ENCODE measurements around the gene AQP10. TPM values are rescaled to one million over a fixed set of nuclear protein-coding genes. Genes with fewer than 3 reads are reported as not detected.

AQP10 gene
- total and polyA plus RNA-seq, 9 of the 15 experiments (the other 6 are each of a cell fraction or from before 2014, with no cell fraction given): 0.37 to 9.7 (median 1.9) TPM

GRCh38 chr1:154349121-154349520, 28.2 kb downstream of the AQP10 start:
- no peak for ATAC-seq
- Histone ChIP-seq H3K36me3 (ENCODE audit: control insufficient read depth, insufficient read depth, low read length) (peaks cover 50% of the 10 kb centered on the region; the same call in 2 of the 3 replicates), H3K79me2 (ENCODE audit: control insufficient read depth, insufficient read depth, low read length) (no peaks in the 10 kb centered on the region), H3K9ac (ENCODE audit: insufficient read depth in 1 of 2, low read depth in 2 of 2, low read length in 2 of 2) (peak overlapping the region in 1 of 2 experiments; percentile 75; a peak in 1 of 4 replicates), H3K4me1 (replicated peaks in 1 of 2; ENCODE audit: control insufficient read depth in 2 of 2, insufficient read depth in 2 of 2, low read length in 2 of 2) (peaks cover 25 to 30% of the 10 kb centered on the region in 2 experiments), H4K20me1 (replicated peaks; ENCODE audit: control insufficient read depth, insufficient read depth, low read length) (0 out of 2 replicates have a peak, but pooled peaks cover 7% of the 10 kb centered on the region), H3K27ac (ENCODE audit: extremely low read depth, low read depth, low read length) (no peak overlapping the region), H3K4me2 (ENCODE audit: insufficient read depth, low read length) (no peak overlapping the region), H3K9me1 (ENCODE audit: control insufficient read depth, insufficient read depth, low read length) (no peaks in the 10 kb centered on the region), H3K9me3 (replicated peaks; ENCODE audit: control insufficient read depth, insufficient read depth, low read depth, low read length) (no peaks in the 10 kb centered on the region), H3K4me3 (no peak overlapping the region), H2AFZ (ENCODE audit: low read depth, low read length) (no peak overlapping the region), H3K27me3 (ENCODE audit: control insufficient read depth in 2 of 2, insufficient read depth in 2 of 2, low read length in 2 of 2) (no peaks in the 10 kb centered on the region)
- FAIRE-seq: no peak
- no peak for DNase-seq (ENCODE audit: extremely low read depth in 1 of 4, low spot score in 3 of 4)
- intact Hi-C loops (cut with micrococcal nuclease): loop anchor here (2.0 kb wide), 2 partner anchors 118 to 198 kb away; no protein-coding TSS in a partner anchor
- ChIA-PET CTCF (ENCODE audit: low intra/inter-chr PET ratio) (interaction anchor here (0.8 to 1.3 kb wide), 3 partner anchors 56 to 198 kb away, joined by 3 to 4 read pairs (median 3); partner anchors contain the start of gene IL6R), POLR2A (interaction anchor here (0.7 kb wide), 1 partner anchor 1009 kb away, joined by 3 read pairs; no protein-coding TSS in a partner anchor)
- TF ChIP-seq RBFOX2 (IDR thresholded peaks at IDR 0.05; ENCODE audit: low read depth, low read length): peak; percentile 11; the same call in 1 of the 2 replicates
- no peak for TF ChIP-seq CBFA2T3 (IDR thresholded peaks at IDR 0.05)
- TF ChIP-seq TSC22D4 (tag; IDR thresholded peaks at IDR 0.05): no peak
- TF ChIP-seq FOXJ3 (CRISPR knock-in tag; IDR thresholded peaks at IDR 0.05): no peak
- in situ Hi-C loops (cut with MboI): loop anchor here (5.0 kb wide), 1 partner anchor 198 kb away; no protein-coding TSS in a partner anchor
- WGBS (ENCODE audit: insufficient coverage, low coverage, missing lambda C conversion rate): 71% methylated on average over 4 of the region's 7 CpGs
- BruUV-seq (replicated peaks): no TSS peak

- Histone ChIP-seq H3K9ac (ENCODE audit: insufficient read depth in 1 of 2, low read depth in 2 of 2, low read length in 2 of 2) (no peak overlapping the region), H3K4me3 (no peak overlapping the region), H3K4me2 (ENCODE audit: insufficient read depth, low read length) (no peak overlapping the region), H2AFZ (ENCODE audit: low read depth, low read length) (no peak overlapping the region), H4K20me1 (replicated peaks; ENCODE audit: control insufficient read depth, insufficient read depth, low read length) (0 out of 2 replicates have a peak, but pooled peaks cover 7% of the 10 kb centered on the region), H3K9me3 (replicated peaks; ENCODE audit: control insufficient read depth, insufficient read depth, low read depth, low read length) (no peaks in the 10 kb centered on the region), H3K4me1 (replicated peaks in 1 of 2; ENCODE audit: control insufficient read depth in 2 of 2, insufficient read depth in 2 of 2, low read length in 2 of 2) (peaks cover 31 to 42% of the 10 kb centered on the region in 2 experiments), H3K27me3 (ENCODE audit: control insufficient read depth in 2 of 2, insufficient read depth in 2 of 2, low read length in 2 of 2) (no peaks in the 10 kb centered on the region), H3K79me2 (ENCODE audit: control insufficient read depth, insufficient read depth, low read length) (no peaks in the 10 kb centered on the region), H3K9me1 (ENCODE audit: control insufficient read depth, insufficient read depth, low read length) (no peaks in the 10 kb centered on the region), H3K27ac (ENCODE audit: extremely low read depth, low read depth, low read length) (no peak overlapping the region), H3K36me3 (ENCODE audit: control insufficient read depth, insufficient read depth, low read length) (peaks cover 37% of the 10 kb centered on the region; the same call in 2 of the 3 replicates)
- in situ Hi-C loops (cut with MboI) (no loop called here), intact Hi-C loops (cut with micrococcal nuclease) (loop anchor here (5.0 kb wide), 2 partner anchors 57 to 163 kb away; partner anchors contain the start of gene IL6R)
- TF ChIP-seq ZNF23 (CRISPR knock-in tag; IDR thresholded peaks at IDR 0.05) (no peak), ELF1 (tag; IDR thresholded peaks at IDR 0.05) (no peak), NFIX (CRISPR knock-in tag; IDR thresholded peaks at IDR 0.05; ENCODE audit: low read depth) (no peak)
- no TSS peak for BruUV-seq (replicated peaks)
- CTCF ChIA-PET (ENCODE audit: low intra/inter-chr PET ratio): interaction anchor here (1.1 kb wide), 1 partner anchor 129 kb away, joined by 4 read pairs; no protein-coding TSS in a partner anchor
- WGBS (ENCODE audit: insufficient coverage, low coverage, missing lambda C conversion rate): 63% methylated on average over 4 of the region's 4 CpGs
- ATAC-seq (no peak), FAIRE-seq (no peak), DNase-seq (ENCODE audit: extremely low read depth in 1 of 4, low spot score in 3 of 4) (no peak)
- POLR2A ChIA-PET: interaction anchor here (0.7 to 1.0 kb wide), 3 partner anchors 16 to 357 kb away, joined by 3 read pairs; no protein-coding TSS in a partner anchor
Measured at GRCh38 chr1:154350383-154350782, 29.5 kb downstream of the AQP10 start.
